Mesothelial cell of epicardium (in vitro differentiated cells): ENCODE measurements around the gene ZNF621. TPM values are rescaled to one million over a fixed set of nuclear protein-coding genes. Genes with fewer than 3 reads are reported as not detected.

ENCODE experiments used
- DNase-seq, 2 experiments: peaks; one replicate each; pipeline ENCODE4 v3.0.0; 2021; ENCODE audit warnings: low spot score in 2 of 2; ENCODE audit not compliant: unreplicated experiment in 2 of 2
- H3K27ac Mint-ChIP-seq: 2 replicates; pipeline ENCODE4 v1.8.0; 2021; ENCODE audit warnings: mixed read lengths
- H3K27me3 Mint-ChIP-seq: 2 replicates; pipeline ENCODE4 v1.8.0; 2021; ENCODE audit warnings: low read depth, mixed read lengths
- H3K36me3 Mint-ChIP-seq: 2 replicates; pipeline ENCODE4 v1.8.0; 2021; ENCODE audit warnings: mixed read lengths
- H3K4me1 Mint-ChIP-seq: 2 replicates; pipeline ENCODE4 v1.8.0; 2021; ENCODE audit warnings: mixed read lengths
- H3K4me3 Mint-ChIP-seq: 2 replicates; pipeline ENCODE4 v1.8.0; 2021; ENCODE audit warnings: mild to moderate bottlenecking, moderate library complexity, mixed read lengths
- H3K9me3 Mint-ChIP-seq: 2 replicates; pipeline ENCODE4 v1.8.0; 2021; ENCODE audit warnings: mixed read lengths
- CTCF ChIP-seq: fragments of 200-600 bp; sonication (generic); IDR thresholded peaks from one replicate; pipeline ENCODE4 v1.5.0; 2021; ENCODE audit warnings: antibody characterized with exemption; ENCODE audit not compliant: unreplicated experiment
- total RNA-seq: library from RNA; stranded (reverse); gene quantifications from 3 replicates; pipeline ENCODE4 v1.2.1, GENCODE V29; 2021

ZNF621 gene
- total RNA-seq, 1 donor from 2014 or later, result 30.4 TPM

GRCh38 chr3:40505599-40506462 lies 18.9 kb upstream of the ZNF621 start, which contains the start of gene ZNF620:
Gene ZNF620, plus strand, starts transcription at chr3:40506039. Its CDS starts 314 bp downstream, at chr3:40506353.
- H3K27ac Mint-ChIP-seq, result peak within 1 kb of the TSS; percentile 99
- TF ChIP-seq CTCF, result no peak
- no peaks in the 10 kb centered on the region for H3K27me3 Mint-ChIP-seq
- peaks cover 19% of the 10 kb centered on the region for H3K36me3 Mint-ChIP-seq
- peak; percentile 72 to 87 for DNase-seq
- peaks cover 14% of the 10 kb centered on the region for H3K9me3 Mint-ChIP-seq
- H3K4me3 Mint-ChIP-seq, result peak within 1 kb of the TSS; percentile 96
- peaks cover 18% of the 10 kb centered on the region for H3K4me1 Mint-ChIP-seq

- Mint-ChIP-seq H3K27ac (no peak overlapping the region), H3K4me1 (peaks cover 11% of the 10 kb centered on the region), H3K36me3 (peaks cover 42% of the 10 kb centered on the region), H3K9me3 (peaks cover 6% of the 10 kb centered on the region), H3K27me3 (no peaks in the 10 kb centered on the region), H3K4me3 (no peak overlapping the region)
- no peak for TF ChIP-seq CTCF
- DNase-seq, result no peak
Measured at GRCh38 chr3:40511031-40511718, 13.6 kb upstream of the ZNF621 start.

- Mint-ChIP-seq H3K27ac (peak overlapping the region; percentile 8), H3K9me3 (peaks cover 3% of the 10 kb centered on the region), H3K4me3 (no peak overlapping the region), H3K36me3 (peaks cover 38% of the 10 kb centered on the region), H3K4me1 (no peaks in the 10 kb centered on the region), H3K27me3 (no peaks in the 10 kb centered on the region)
- no peak for TF ChIP-seq CTCF
- no peak for DNase-seq
Measured at GRCh38 chr3:40516201-40516600, 8.6 kb upstream of the ZNF621 start.

GRCh38 chr3:40518067-40518466 lies 6.7 kb upstream of the ZNF621 start:
- DNase-seq, result no peak
- TF ChIP-seq CTCF, result no peak
- H3K36me3 Mint-ChIP-seq, result peaks cover 34% of the 10 kb centered on the region
- H3K9me3 Mint-ChIP-seq, result peaks cover 3% of the 10 kb centered on the region
- H3K27ac Mint-ChIP-seq, result no peak overlapping the region
- no peaks in the 10 kb centered on the region for H3K27me3 Mint-ChIP-seq
- no peak overlapping the region for H3K4me3 Mint-ChIP-seq
- H3K4me1 Mint-ChIP-seq, result no peaks in the 10 kb centered on the region

GRCh38 chr3:40518848-40519247 lies 5.9 kb upstream of the ZNF621 start:
- no peaks in the 10 kb centered on the region for H3K27me3 Mint-ChIP-seq
- no peak overlapping the region for H3K4me3 Mint-ChIP-seq
- H3K27ac Mint-ChIP-seq, result no peak overlapping the region
- H3K9me3 Mint-ChIP-seq, result peaks cover 3% of the 10 kb centered on the region
- no peaks in the 10 kb centered on the region for H3K4me1 Mint-ChIP-seq
- TF ChIP-seq CTCF, result no peak
- peaks cover 34% of the 10 kb centered on the region for H3K36me3 Mint-ChIP-seq
- DNase-seq, result no peak
